ENCODE results near the gene OR2T29. TPM values are rescaled to one million over a fixed set of nuclear protein-coding genes. Genes with fewer than 3 reads are reported as not detected.
A peak's percentile ranks its signal among the peaks of the same experiment; 100 is the strongest.
"Not testable (repeated sequence)": the region's sequence is repeated elsewhere in the genome, so short reads cannot be mapped to it uniquely, and the experiment has no call there.

The OR2T29 gene
- total RNA-seq, 1 donor from 2014 or later, result not detected

DNA sequence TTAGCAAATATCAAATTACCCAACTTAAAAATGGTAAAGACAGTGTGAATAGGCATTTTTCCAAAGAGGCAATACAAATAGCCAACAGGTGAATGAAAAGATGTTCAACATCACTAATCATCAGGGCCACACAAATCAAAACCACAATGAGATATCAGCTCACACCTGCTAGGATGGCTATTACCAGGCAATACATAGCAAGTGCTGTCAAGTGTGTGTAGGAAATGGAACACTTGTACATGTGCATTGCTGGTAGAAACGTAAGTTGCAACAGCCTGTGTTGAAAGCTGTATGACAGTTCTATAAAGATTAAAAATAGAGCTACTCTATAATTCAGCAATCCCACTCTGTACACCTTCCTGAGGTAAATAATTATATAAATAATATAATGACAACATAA is 9.5 kb upstream of the OR2T29 start:
- intact Hi-C loops (cut with micrococcal nuclease); DNase-seq; H3K27me3 Mint-ChIP-seq: not testable (repeated sequence)

DNA sequence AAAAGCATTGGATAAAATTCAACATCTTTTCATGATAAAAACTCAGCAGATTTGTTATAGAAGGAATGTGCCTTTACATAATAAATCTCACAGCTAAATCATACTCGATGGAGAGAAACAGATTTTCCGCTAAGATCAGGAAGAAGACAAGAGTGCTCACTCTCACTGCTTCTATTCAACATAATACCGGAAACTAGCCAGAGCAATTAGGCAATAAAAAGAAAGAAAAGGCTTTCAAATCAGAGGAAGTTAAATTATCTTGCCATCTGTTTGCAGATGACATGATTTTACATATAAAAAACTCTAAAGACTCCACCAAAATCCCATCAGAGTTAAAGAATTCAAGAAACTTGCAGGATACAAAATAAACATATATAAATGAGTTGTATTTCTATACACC is 8.2 kb upstream of the OR2T29 start:
- H3K4me1 Mint-ChIP-seq; H3K27me3 Mint-ChIP-seq; H3K9me3 Mint-ChIP-seq; H3K27ac Mint-ChIP-seq; H3K4me3 Mint-ChIP-seq; DNase-seq; intact Hi-C loops (cut with micrococcal nuclease); H3K36me3 Mint-ChIP-seq (ENCODE audit: low read depth): not testable (repeated sequence)

More for the DNA sequence above, 9.5 kb upstream of the OR2T29 start:
- H3K4me3 Mint-ChIP-seq; H3K9me3 Mint-ChIP-seq; H3K36me3 Mint-ChIP-seq (ENCODE audit: low read depth); H3K4me1 Mint-ChIP-seq; H3K27ac Mint-ChIP-seq: not testable (repeated sequence)

DNA sequence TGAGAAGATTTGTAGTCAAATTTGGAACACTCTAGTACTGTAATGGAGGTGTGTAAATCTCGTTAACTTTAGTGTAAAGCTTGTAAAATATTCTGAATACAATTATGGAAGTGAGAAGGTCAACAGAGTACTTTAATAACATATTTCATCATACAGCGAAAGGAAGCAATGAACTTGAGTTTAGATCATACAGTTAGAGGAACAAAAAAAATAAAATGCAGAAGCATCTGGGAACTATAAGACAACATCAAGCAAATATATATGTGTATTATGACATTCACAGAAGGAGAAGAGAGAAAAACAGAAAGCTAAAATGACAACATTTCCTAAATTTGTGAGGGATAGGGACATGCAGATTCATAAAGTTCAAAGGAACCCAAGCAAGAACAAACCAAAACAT is 6.5 kb upstream of the OR2T29 start:
- intact Hi-C loops (cut with micrococcal nuclease), result loop anchor here (5.0 kb wide), 1 partner anchor 87 kb away; no protein-coding TSS in a partner anchor
- not testable (repeated sequence) for H3K4me3 Mint-ChIP-seq

GRCh38 chr1:248565530-248566373 is 3.2 kb upstream of the OR2T29 start:
- H3K4me3 Mint-ChIP-seq, result peak overlapping the region; percentile 88
- not testable (repeated sequence) for H3K4me1 Mint-ChIP-seq; H3K9me3 Mint-ChIP-seq; H3K36me3 Mint-ChIP-seq (ENCODE audit: low read depth); H3K27me3 Mint-ChIP-seq
- intact Hi-C loops (cut with micrococcal nuclease), result loop anchor here (5.0 kb wide), 1 partner anchor 83 kb away; no protein-coding TSS in a partner anchor
- peak; percentile 81 for DNase-seq
- H3K27ac Mint-ChIP-seq, result peak overlapping the region; percentile 94

More for the DNA sequence above, 6.5 kb upstream of the OR2T29 start:
- not testable (repeated sequence) for H3K4me1 Mint-ChIP-seq; H3K9me3 Mint-ChIP-seq; H3K27ac Mint-ChIP-seq; H3K36me3 Mint-ChIP-seq (ENCODE audit: low read depth); DNase-seq; H3K27me3 Mint-ChIP-seq

- not testable (repeated sequence) for H3K27me3 Mint-ChIP-seq
Observed at GRCh38 chr1:248551027-248551426, 11.5 kb downstream of the OR2T29 start.

GRCh38 chr1:248547383-248547782 is 15.2 kb downstream of the OR2T29 start:
- H3K4me3 Mint-ChIP-seq; H3K9me3 Mint-ChIP-seq; DNase-seq; H3K36me3 Mint-ChIP-seq (ENCODE audit: low read depth); intact Hi-C loops (cut with micrococcal nuclease); H3K27me3 Mint-ChIP-seq; H3K27ac Mint-ChIP-seq; H3K4me1 Mint-ChIP-seq: not testable (repeated sequence)

More at GRCh38 chr1:248551027-248551426, 11.5 kb downstream of the OR2T29 start:
- H3K9me3 Mint-ChIP-seq; intact Hi-C loops (cut with micrococcal nuclease); H3K4me1 Mint-ChIP-seq; H3K4me3 Mint-ChIP-seq; H3K27ac Mint-ChIP-seq; DNase-seq; H3K36me3 Mint-ChIP-seq (ENCODE audit: low read depth): not testable (repeated sequence)

DNA sequence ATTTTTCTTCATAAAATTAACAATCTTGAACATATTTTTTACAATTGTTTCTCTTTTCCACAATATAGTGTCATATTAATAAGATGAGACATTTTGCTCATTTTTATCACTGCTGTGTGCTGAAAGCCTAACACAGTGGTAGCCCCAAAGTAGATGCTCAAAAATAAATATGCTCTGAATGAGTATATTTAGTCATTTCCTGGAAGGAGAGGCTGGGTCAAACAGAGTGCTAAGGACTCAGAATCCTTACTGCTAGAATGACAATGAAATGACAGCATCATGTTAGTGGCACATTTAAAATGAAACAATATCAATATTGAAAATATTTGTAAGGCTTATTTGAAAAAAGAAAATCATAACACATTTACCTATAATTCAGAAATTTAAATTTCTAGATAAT is 25.1 kb downstream of the OR2T29 start:
- H3K4me1 Mint-ChIP-seq; intact Hi-C loops (cut with micrococcal nuclease); H3K4me3 Mint-ChIP-seq; H3K9me3 Mint-ChIP-seq; H3K27me3 Mint-ChIP-seq; H3K27ac Mint-ChIP-seq; DNase-seq; H3K36me3 Mint-ChIP-seq (ENCODE audit: low read depth): not testable (repeated sequence)

DNA sequence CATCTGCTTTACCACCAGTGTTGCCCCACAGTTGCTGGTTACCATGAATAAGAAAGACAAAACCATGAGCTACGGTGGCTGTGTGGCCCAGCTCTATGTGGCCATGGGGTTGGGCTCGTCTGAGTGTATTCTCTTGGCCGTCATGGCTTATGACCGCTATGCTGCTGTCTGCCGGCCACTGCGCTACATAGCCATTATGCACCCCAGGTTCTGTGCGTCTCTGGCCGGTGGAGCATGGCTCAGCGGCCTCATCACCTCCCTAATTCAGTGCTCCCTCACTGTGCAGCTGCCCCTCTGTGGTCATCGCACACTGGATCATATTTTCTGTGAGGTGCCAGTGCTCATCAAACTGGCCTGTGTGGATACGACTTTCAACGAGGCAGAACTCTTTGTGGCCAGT is 40.7 kb downstream of the OR2T29 start:
- H3K36me3 Mint-ChIP-seq (ENCODE audit: low read depth), result no peaks in the 10 kb centered on the region

DNA sequence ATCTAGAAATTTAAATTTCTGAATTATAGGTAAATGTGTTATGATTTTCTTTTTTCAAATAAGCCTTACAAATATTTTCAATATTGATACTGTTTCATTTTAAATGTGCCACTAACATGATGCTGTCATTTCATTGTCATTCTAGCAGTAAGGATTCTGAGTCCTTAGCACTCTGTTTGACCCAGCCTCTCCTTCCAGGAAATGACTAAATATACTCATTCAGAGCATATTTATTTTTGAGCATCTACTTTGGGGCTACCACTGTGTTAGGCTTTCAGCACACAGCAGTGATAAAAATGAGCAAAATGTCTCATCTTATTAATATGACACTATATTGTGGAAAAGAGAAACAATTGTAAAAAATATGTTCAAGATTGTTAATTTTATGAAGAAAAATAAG is 52.4 kb downstream of the OR2T29 start:
- H3K4me3 Mint-ChIP-seq; H3K27ac Mint-ChIP-seq; H3K9me3 Mint-ChIP-seq; DNase-seq; intact Hi-C loops (cut with micrococcal nuclease); H3K27me3 Mint-ChIP-seq; H3K4me1 Mint-ChIP-seq; H3K36me3 Mint-ChIP-seq (ENCODE audit: low read depth): not testable (repeated sequence)

More for the DNA sequence above, 40.7 kb downstream of the OR2T29 start:
- intact Hi-C loops (cut with micrococcal nuclease), result no loop called here
- Mint-ChIP-seq H3K4me1 (no peaks in the 10 kb centered on the region), H3K9me3 (peaks cover 4% of the 10 kb centered on the region), H3K27ac (no peak overlapping the region), H3K4me3 (no peak overlapping the region), H3K27me3 (peaks cover 2% of the 10 kb centered on the region)
- DNase-seq, result no peak

- H3K4me3 Mint-ChIP-seq; H3K36me3 Mint-ChIP-seq (ENCODE audit: low read depth); intact Hi-C loops (cut with micrococcal nuclease); H3K9me3 Mint-ChIP-seq; H3K4me1 Mint-ChIP-seq; H3K27me3 Mint-ChIP-seq; DNase-seq; H3K27ac Mint-ChIP-seq: not testable (repeated sequence)
Observed at GRCh38 chr1:248507773-248508172, 54.8 kb downstream of the OR2T29 start, which contains the start of gene OR2G6. Gene OR2G6, plus strand, starts transcription at chr1:248508073. Its CDS starts 13,574 bp downstream, at chr1:248521647.

Other genes with a start within 250 kb of the OR2T29 start
- not detected in 2 replicates for gene OR2M7, start 238.2 kb downstream of the OR2T29 start, total RNA-seq
- not detected in 2 replicates for gene OR14C36, start 214.0 kb downstream of the OR2T29 start, total RNA-seq
- not detected in 2 replicates for gene OR2T4, start 201.1 kb downstream of the OR2T29 start, total RNA-seq
- gene OR2T6, start 187.0 kb downstream of the OR2T29 start, total RNA-seq, result not detected in 2 replicates
- not detected in 2 replicates for gene OR2T1, start 159.7 kb downstream of the OR2T29 start, total RNA-seq
- gene OR2T2, start 117.1 kb downstream of the OR2T29 start, total RNA-seq, result not detected in 2 replicates
- gene OR2T3, start 89.4 kb downstream of the OR2T29 start, total RNA-seq, result not detected in 2 replicates
- not detected in 2 replicates for gene OR2T5, start 74.2 kb downstream of the OR2T29 start, total RNA-seq
- not detected in 2 replicates for gene OR2G6, start 54.7 kb downstream of the OR2T29 start, total RNA-seq
- gene OR2T34, start 12.0 kb upstream of the OR2T29 start, total RNA-seq, result not detected in 2 replicates
- not detected in 2 replicates for gene OR2T10, start 34.9 kb upstream of the OR2T29 start, total RNA-seq
- gene OR2T11, start 72.3 kb upstream of the OR2T29 start, total RNA-seq, result not detected in 2 replicates
- not detected in 2 replicates for gene OR2T35, start 82.5 kb upstream of the OR2T29 start, total RNA-seq
- not detected in 2 replicates for gene OR2T27, start 92.8 kb upstream of the OR2T29 start, total RNA-seq
- gene OR14I1, start 140.0 kb upstream of the OR2T29 start, total RNA-seq, result not detected in 2 replicates
- not detected in 2 replicates for gene LYPD8, start 193.0 kb upstream of the OR2T29 start, total RNA-seq

Data from activated CD4-positive, alpha-beta T cell treated with anti-CD3 and anti-CD28 coated beads, Interleukin-2, amount 10 ng/mL, durations not matched to agents 24 days and 14 days (primary cell).